GM18873 (cell line): ENCODE data around the gene PSMB3.
"Not testable (repeated sequence)": the region's sequence is repeated elsewhere in the genome, so short reads cannot be mapped to it uniquely, and the experiment has no call there.

Source experiments
- ATAC-seq: cut with Tn5 transposase; IDR thresholded peaks from one replicate; pipeline ENCODE4 v1.9.1; 2021; ENCODE audit warnings: mild to moderate bottlenecking, moderate library complexity, moderate number of reproducible peaks; ENCODE audit not compliant: unreplicated experiment, low FRiP score

The PSMB3 gene

GRCh38 chr17:38715216-38715943 is 37.2 kb upstream of the PSMB3 start:
- ATAC-seq = no peak

- ATAC-seq = no peak
Observed at GRCh38 chr17:38716368-38717005, 36.1 kb upstream of the PSMB3 start.

GRCh38 chr17:38717139-38717745 is 35.3 kb upstream of the PSMB3 start:
- ATAC-seq = no peak

- ATAC-seq = no peak
Observed at GRCh38 chr17:38719289-38719942, 33.1 kb upstream of the PSMB3 start.

GRCh38 chr17:38719943-38720641 is 32.4 kb upstream of the PSMB3 start:
- no peak for ATAC-seq

GRCh38 chr17:38720941-38721340 is 31.6 kb upstream of the PSMB3 start:
- ATAC-seq = no peak

- ATAC-seq = no peak
Observed at GRCh38 chr17:38721802-38722201, 30.7 kb upstream of the PSMB3 start.

GRCh38 chr17:38724337-38724988 is 28.1 kb upstream of the PSMB3 start:
- no peak for ATAC-seq

GRCh38 chr17:38725066-38725465 is 27.5 kb upstream of the PSMB3 start:
- ATAC-seq = no peak

GRCh38 chr17:38726145-38726544 is 26.4 kb upstream of the PSMB3 start:
- ATAC-seq = not testable (repeated sequence)

GRCh38 chr17:38727736-38728135 is 24.8 kb upstream of the PSMB3 start:
- no peak for ATAC-seq

GRCh38 chr17:38728290-38728831 is 24.2 kb upstream of the PSMB3 start:
- no peak for ATAC-seq

- ATAC-seq = no peak
Observed at GRCh38 chr17:38729368-38729885, 23.1 kb upstream of the PSMB3 start.

GRCh38 chr17:38729886-38730525 is 22.5 kb upstream of the PSMB3 start, which contains the start of gene CISD3:
Gene CISD3, plus strand, starts transcription at chr17:38730341. Its CDS starts 18 bp downstream, at chr17:38730359.
- no peak for ATAC-seq

- no peak for ATAC-seq
Observed at GRCh38 chr17:38730526-38731379, 21.8 kb upstream of the PSMB3 start.

- ATAC-seq = no peak
Observed at GRCh38 chr17:38731526-38732294, 20.8 kb upstream of the PSMB3 start.
